Measurements from ENCODE around the gene RPS27.

DNA sequence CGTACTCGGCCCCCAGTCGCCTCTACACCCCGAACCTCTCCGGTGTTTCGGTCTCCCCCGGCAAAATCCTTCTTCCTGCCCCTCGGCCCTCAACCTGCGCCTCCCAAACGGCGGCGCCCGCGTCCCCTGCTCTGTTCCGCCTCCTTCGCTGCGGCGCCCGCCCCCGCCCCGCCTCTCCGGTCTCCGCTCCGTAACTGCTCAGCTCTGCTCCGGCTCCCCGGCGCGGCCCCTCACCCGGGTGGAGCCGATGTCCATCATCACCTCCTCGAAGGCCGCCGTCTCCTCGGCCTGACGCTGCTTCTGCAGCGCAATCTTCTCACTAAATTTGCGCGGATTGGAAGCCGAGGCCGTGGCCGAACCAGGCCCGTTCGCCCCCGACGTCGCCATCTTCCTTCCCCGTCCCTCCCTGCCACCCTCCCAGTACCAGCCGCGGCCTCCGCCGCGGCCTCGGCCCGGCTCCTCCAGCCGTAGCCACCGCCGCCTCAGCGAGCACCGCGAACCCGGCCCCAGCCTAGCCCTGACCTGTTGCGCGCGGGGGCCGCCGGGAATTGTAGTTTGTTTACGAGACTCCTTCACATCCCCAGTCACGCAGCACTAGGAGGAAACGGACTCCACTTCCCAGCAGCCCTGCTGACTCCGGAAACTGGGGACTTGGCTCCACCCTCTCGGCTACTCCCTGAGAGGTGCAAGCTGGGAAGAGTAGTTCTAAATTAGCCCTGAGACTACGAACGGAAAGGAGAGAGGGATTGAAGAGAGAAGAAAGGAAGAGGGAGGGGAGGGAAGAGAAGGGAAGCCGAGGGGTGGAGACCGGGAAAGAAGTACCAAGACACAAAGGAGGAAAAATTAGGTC is 32.2 kb upstream of the RPS27 start, which contains the start of gene CRTC2:
- TF ChIP-seq, protein P1, sequence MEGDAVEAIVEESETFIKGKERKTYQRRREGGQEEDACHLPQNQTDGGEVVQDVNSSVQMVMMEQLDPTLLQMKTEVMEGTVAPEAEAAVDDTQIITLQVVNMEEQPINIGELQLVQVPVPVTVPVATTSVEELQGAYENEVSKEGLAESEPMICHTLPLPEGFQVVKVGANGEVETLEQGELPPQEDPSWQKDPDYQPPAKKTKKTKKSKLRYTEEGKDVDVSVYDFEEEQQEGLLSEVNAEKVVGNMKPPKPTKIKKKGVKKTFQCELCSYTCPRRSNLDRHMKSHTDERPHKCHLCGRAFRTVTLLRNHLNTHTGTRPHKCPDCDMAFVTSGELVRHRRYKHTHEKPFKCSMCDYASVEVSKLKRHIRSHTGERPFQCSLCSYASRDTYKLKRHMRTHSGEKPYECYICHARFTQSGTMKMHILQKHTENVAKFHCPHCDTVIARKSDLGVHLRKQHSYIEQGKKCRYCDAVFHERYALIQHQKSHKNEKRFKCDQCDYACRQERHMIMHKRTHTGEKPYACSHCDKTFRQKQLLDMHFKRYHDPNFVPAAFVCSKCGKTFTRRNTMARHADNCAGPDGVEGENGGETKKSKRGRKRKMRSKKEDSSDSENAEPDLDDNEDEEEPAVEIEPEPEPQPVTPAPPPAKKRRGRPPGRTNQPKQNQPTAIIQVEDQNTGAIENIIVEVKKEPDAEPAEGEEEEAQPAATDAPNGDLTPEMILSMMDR (IDR thresholded peaks at IDR 0.05) = no peak
- TF ChIP-seq POLR2A (IDR thresholded peaks at IDR 0.05) = peak; percentile 5 to 76

Data from thyroid gland (tissue), 4 donors.